ENCODE measurements around the gene FGD5. TPM values are rescaled to one million over a fixed set of nuclear protein-coding genes. Genes with fewer than 3 reads are reported as not detected.

Gene FGD5
- 10 to 100 TPM; 15.3 to 17.0 TPM for total RNA-seq
- polyA plus RNA-seq (2013, experiment 1 of 2) = 3.0 TPM
- 2.2 TPM for polyA plus RNA-seq (2013, experiment 2 of 2)
- long read RNA-seq, experiment 1, full-length matches to known transcripts = 2 of 5 reads
- long read RNA-seq, experiment 1, partial matches to known transcripts = 1 of 5 reads
- long read RNA-seq, experiment 1, other reads (novel, unspliced or antisense) = 2 of 5 reads
- long read RNA-seq, experiment 2, full-length matches to known transcripts = 2 of 22 reads
- long read RNA-seq, experiment 2, partial matches to known transcripts = 3 of 22 reads
- long read RNA-seq, experiment 2, other reads (novel, unspliced or antisense) = 17 of 22 reads
- long read RNA-seq, experiment 3, full-length matches to known transcripts = 2 of 10 reads
- long read RNA-seq, experiment 3, partial matches to known transcripts = 2 of 10 reads
- long read RNA-seq, experiment 3, other reads (novel, unspliced or antisense) = 6 of 10 reads
- long read RNA-seq, experiment 4, partial matches to known transcripts = 1 of 2 reads
- long read RNA-seq, experiment 4, other reads (novel, unspliced or antisense) = 1 of 2 reads

GRCh38 chr3:14818804-14819500, at the start of gene FGD5:
Gene FGD5, plus strand, starts transcription at chr3:14818962. Its CDS starts 110 bp downstream, at chr3:14819072.
- H3K27me3 ChIP-seq (ENCODE audit: control insufficient read depth, insufficient read depth, low read length, poor library complexity, severe bottlenecking) = peaks cover 12% of the 10 kb centered on the region
- Mint-ChIP-seq H3K4me3 (no peak within 1 kb of the TSS), H3K4me1 (peaks cover 16% of the 10 kb centered on the region), H3K36me3 (ENCODE audit: low read depth) (peaks cover 21% of the 10 kb centered on the region), H3K27me3 (ENCODE audit: insufficient read depth) (peaks cover 10% of the 10 kb centered on the region), H3K27ac (no peak within 1 kb of the TSS), H3K9me3 (no peaks in the 10 kb centered on the region)
- no peak for DNase-seq
- no peak within 1 kb of the TSS for H3K9ac ChIP-seq (ENCODE audit: extremely low read depth, low read length, poor library complexity, severe bottlenecking)
- H3K9me3 ChIP-seq (ENCODE audit: control insufficient read depth, low read length) = no peaks in the 10 kb centered on the region
- no peaks in the 10 kb centered on the region for H3K36me3 ChIP-seq (ENCODE audit: control insufficient read depth, insufficient read depth, low read length)
- peaks cover 8% of the 10 kb centered on the region for H3K4me1 ChIP-seq (ENCODE audit: control insufficient read depth, insufficient read depth, low read length)
- no peak within 1 kb of the TSS for H3K4me3 ChIP-seq (ENCODE audit: low read length)
- TF ChIP-seq CTCF (conservative IDR thresholded peaks at IDR 0.05) = no peak
- no peak within 1 kb of the TSS for H3K27ac ChIP-seq (ENCODE audit: low read depth, low read length)
- 93 to 98% methylated on average over 8 to 25 of the region's 25 CpGs for WGBS, 2 experiments (ENCODE audit: insufficient coverage in 1 of 2, insufficient read length in 1 of 2)

- WGBS, 2 experiments (ENCODE audit: insufficient coverage in 1 of 2, insufficient read length in 1 of 2) = 92 to 96% methylated on average over 7 to 11 of the region's 11 CpGs
- Mint-ChIP-seq H3K36me3 (ENCODE audit: low read depth) (no peaks in the 10 kb centered on the region), H3K27me3 (ENCODE audit: insufficient read depth) (no peaks in the 10 kb centered on the region), H3K9me3 (no peaks in the 10 kb centered on the region), H3K4me1 (no peaks in the 10 kb centered on the region), H3K27ac (no peak overlapping the region), H3K4me3 (no peak overlapping the region)
- DNase-seq = no peak
- Histone ChIP-seq H3K36me3 (ENCODE audit: control insufficient read depth, insufficient read depth, low read length) (no peaks in the 10 kb centered on the region), H3K4me1 (ENCODE audit: control insufficient read depth, insufficient read depth, low read length) (no peaks in the 10 kb centered on the region), H3K27ac (ENCODE audit: low read depth, low read length) (no peak overlapping the region), H3K9ac (ENCODE audit: extremely low read depth, low read length, poor library complexity, severe bottlenecking) (no peak overlapping the region), H3K4me3 (ENCODE audit: low read length) (no peak overlapping the region), H3K27me3 (ENCODE audit: control insufficient read depth, insufficient read depth, low read length, poor library complexity, severe bottlenecking) (no peaks in the 10 kb centered on the region), H3K9me3 (ENCODE audit: control insufficient read depth, low read length) (no peaks in the 10 kb centered on the region)
- TF ChIP-seq CTCF (conservative IDR thresholded peaks at IDR 0.05) = no peak
These were observed 49.0 kb upstream of the FGD5 start for GRCh38 chr3:14769544-14770325.

GRCh38 chr3:14770591-14770990, 48.2 kb upstream of the FGD5 start:
- 92 to 100% methylated on average over 6 to 7 of the region's 7 CpGs for WGBS, 2 experiments (ENCODE audit: insufficient coverage in 1 of 2, insufficient read length in 1 of 2)
- Histone ChIP-seq H3K27me3 (ENCODE audit: control insufficient read depth, insufficient read depth, low read length, poor library complexity, severe bottlenecking) (no peaks in the 10 kb centered on the region), H3K9me3 (ENCODE audit: control insufficient read depth, low read length) (no peaks in the 10 kb centered on the region), H3K9ac (ENCODE audit: extremely low read depth, low read length, poor library complexity, severe bottlenecking) (no peak overlapping the region), H3K4me1 (ENCODE audit: control insufficient read depth, insufficient read depth, low read length) (no peaks in the 10 kb centered on the region), H3K36me3 (ENCODE audit: control insufficient read depth, insufficient read depth, low read length) (no peaks in the 10 kb centered on the region), H3K27ac (ENCODE audit: low read depth, low read length) (no peak overlapping the region), H3K4me3 (ENCODE audit: low read length) (no peak overlapping the region)
- Mint-ChIP-seq H3K36me3 (ENCODE audit: low read depth) (no peaks in the 10 kb centered on the region), H3K27ac (no peak overlapping the region), H3K4me3 (no peak overlapping the region), H3K9me3 (no peaks in the 10 kb centered on the region), H3K27me3 (ENCODE audit: insufficient read depth) (no peaks in the 10 kb centered on the region), H3K4me1 (no peaks in the 10 kb centered on the region)
- DNase-seq = no peak
- no peak for TF ChIP-seq CTCF (conservative IDR thresholded peaks at IDR 0.05)
